Activated CD4-positive, alpha-beta T cell treated with anti-CD3 and anti-CD28 coated beads, Interleukin-10, Interleukin-2, amounts not matched to agents 100 ng/mL and 50 ng/mL, durations not matched to agents 16 hours and 8 hours (primary cell): ENCODE data around the gene NFIA.

Experiments used
- DNase-seq: peaks from one replicate; pipeline ENCODE4 v3.0.0-alpha.2; 2020

NFIA gene

GRCh38 chr1:61082311-61083012 lies at the start of gene NFIA:
NFIA (plus strand) TSS chr1:61082561.
- DNase-seq = peak; percentile 28

- no peak for DNase-seq
Observed at GRCh38 chr1:61035880-61036279, 46.5 kb upstream of the NFIA start.

GRCh38 chr1:61042466-61043009 lies 39.8 kb upstream of the NFIA start:
- no peak for DNase-seq

GRCh38 chr1:61043010-61043820 lies 39.1 kb upstream of the NFIA start:
- DNase-seq = peak; percentile 86

- DNase-seq = no peak
Observed at GRCh38 chr1:61046434-61046833, 35.9 kb upstream of the NFIA start.

- no peak for DNase-seq
Observed at GRCh38 chr1:61047061-61047460, 35.3 kb upstream of the NFIA start.

GRCh38 chr1:61049850-61050540 lies 32.4 kb upstream of the NFIA start:
- DNase-seq = peak; percentile 89

GRCh38 chr1:61050541-61051442 lies 31.6 kb upstream of the NFIA start:
- no peak for DNase-seq

GRCh38 chr1:61051443-61051718 lies 31.0 kb upstream of the NFIA start:
- no peak for DNase-seq

- DNase-seq = no peak
Observed at GRCh38 chr1:61051719-61052394, 30.5 kb upstream of the NFIA start.

GRCh38 chr1:61052395-61053225 lies 29.8 kb upstream of the NFIA start:
- no peak for DNase-seq

- DNase-seq = no peak
Observed at GRCh38 chr1:61053226-61053711, 29.1 kb upstream of the NFIA start.

- DNase-seq = peak; percentile 21
Observed at GRCh38 chr1:61053712-61054600, 28.4 kb upstream of the NFIA start.

- DNase-seq = no peak
Observed at GRCh38 chr1:61054601-61054993, 27.8 kb upstream of the NFIA start.

GRCh38 chr1:61055110-61055614 lies 27.2 kb upstream of the NFIA start:
- DNase-seq = no peak

- DNase-seq = no peak
Observed at GRCh38 chr1:61056196-61056572, 26.2 kb upstream of the NFIA start.

GRCh38 chr1:61056573-61057439 lies 25.6 kb upstream of the NFIA start:
- peak; percentile 30 for DNase-seq

GRCh38 chr1:61058483-61059245 lies 23.7 kb upstream of the NFIA start:
- no peak for DNase-seq
